Esophagus squamous epithelium (tissue), 5 donors: Measurements from ENCODE around the gene GSTT2B. TPM values are rescaled to one million over a fixed set of nuclear protein-coding genes. Genes with fewer than 3 reads are reported as not detected.
"Not testable (repeated sequence)": the region's sequence is repeated elsewhere in the genome, so short reads cannot be mapped to it uniquely, and the experiment has no call there.

Experiments
- DNase-seq: peaks from one replicate; lab custom pipeline; 2025; lab: John Stamatoyannopoulos, UW
- H3K27ac ChIP-seq, 4 donors: fragments of 200-600 bp; sonication (generic); one replicate each; pipeline ENCODE4 v1.5.1; 2016 to 2019; ENCODE audit warnings: mild to moderate bottlenecking in 1 of 4
- H3K27me3 ChIP-seq, 4 donors: fragments of 200-600 bp; sonication (generic); 1 replicate in 3 of 4; 2 replicates in 1 of 4; pipeline versions ENCODE4 v1.5.1 to v1.6.0; 2017 to 2021; ENCODE audit warnings: antibody characterized with exemption in 1 of 4
- H3K36me3 ChIP-seq, 3 donors: fragments of 200-600 bp; sonication (generic); one replicate each; pipeline ENCODE4 v1.5.1; 2016 to 2019
- H3K4me1 ChIP-seq, 3 donors: fragments of 200-600 bp; sonication (generic); one replicate each; pipeline ENCODE4 v1.5.1; 2017 to 2019
- H3K4me3 ChIP-seq, 4 donors: fragments of 200-600 bp; sonication (generic); 1 replicate in 3 of 4; 2 replicates in 1 of 4; pipeline ENCODE4 v1.5.1; 2016 to 2019; ENCODE audit warnings: mild to moderate bottlenecking in 2 of 4, moderate library complexity in 1 of 4
- H3K9me3 ChIP-seq, 3 donors: fragments of 200-600 bp; sonication (generic); one replicate each; pipeline ENCODE4 v1.5.1; 2016 to 2019
- CTCF ChIP-seq, 6 experiments: fragments of 450-650 bp in 4 of 6; fragments of 200-600 bp in 2 of 6; sonication (generic) in 2 of 6; IDR thresholded peaks; one replicate each; pipeline ENCODE4 v1.5.1; 2016 to 2019; ENCODE audit warnings: antibody characterized with exemption in 6 of 6, mild to moderate bottlenecking in 4 of 6, moderate library complexity in 4 of 6
- POLR2A ChIP-seq, 4 donors: fragments of 450-650 bp; IDR thresholded peaks; one replicate each; pipeline ENCODE4 v1.6.1; 2017; ENCODE audit warnings: antibody characterized with exemption in 4 of 4, mild to moderate bottlenecking in 4 of 4, moderate library complexity in 3 of 4
- WGBS, 2 donors: methylation state at CpG; one replicate each; pipeline ENCODE4 v1.1.5; 2018; 5-methylcytosine and 5-hydroxymethylcytosine counted together
- intact Hi-C: fragments of 100-400 bp; cut with DNase I; formaldehyde crosslinking; loops from one replicate; pipeline ENCODE4 v1.15.0; 2022
- total RNA-seq, 4 donors: library from RNA; depleted of rRNA; stranded (reverse); fragments of >200 nt; gene quantifications; one replicate each; pipeline ENCODE4 v1.1.0, GENCODE V29; 2016
- donor health status: DM: yes; HTN: yes; CAD: no.

GSTT2B gene
- total RNA-seq, 4 donors from 2014 or later = 3.1 to 9.9 TPM; not detected in 2

GRCh38 chr22:23986538-23987178 lies 25.7 kb upstream of the GSTT2B start:
- intact Hi-C loops, DNase-seq: not testable (repeated sequence)

GRCh38 chr22:23986089-23986488 lies 25.1 kb upstream of the GSTT2B start:
- DNase-seq, H3K4me1 ChIP-seq, H3K4me3 ChIP-seq, H3K36me3 ChIP-seq, H3K27me3 ChIP-seq, intact Hi-C loops, H3K27ac ChIP-seq, H3K9me3 ChIP-seq: not testable (repeated sequence)
- WGBS, 2 donors = no CpG with 5 or more reads among the region's 8 CpGs

More at GRCh38 chr22:23986538-23987178, 25.7 kb upstream of the GSTT2B start:
- not testable (repeated sequence) for H3K4me3 ChIP-seq, H3K4me1 ChIP-seq, H3K27me3 ChIP-seq, H3K36me3 ChIP-seq, H3K27ac ChIP-seq, H3K9me3 ChIP-seq
- no CpG with 5 or more reads among the region's 4 CpGs for WGBS, 2 donors

GRCh38 chr22:23984430-23984829 lies 23.4 kb upstream of the GSTT2B start:
- no peaks in the 10 kb centered on the region for H3K36me3 ChIP-seq
- H3K9me3 ChIP-seq = no peaks in the 10 kb centered on the region
- no peaks in the 10 kb centered on the region for H3K27me3 ChIP-seq
- H3K27ac ChIP-seq = no peak overlapping the region
- WGBS, 2 donors = no CpG with 5 or more reads among the region's 6 CpGs
- H3K4me3 ChIP-seq = no peak overlapping the region
- intact Hi-C loops = no loop called here
- H3K4me1 ChIP-seq = no peaks in the 10 kb centered on the region
- DNase-seq = no peak
- peak in 3 of 6 experiments; percentile 16 to 28 (median 25) for TF ChIP-seq CTCF (IDR thresholded peaks at IDR 0.05)
- TF ChIP-seq POLR2A (IDR thresholded peaks at IDR 0.05) = no peak

GRCh38 chr22:23980567-23980966 lies 19.6 kb upstream of the GSTT2B start:
- intact Hi-C loops, H3K36me3 ChIP-seq, H3K27ac ChIP-seq, H3K27me3 ChIP-seq, H3K4me3 ChIP-seq, DNase-seq, H3K9me3 ChIP-seq, H3K4me1 ChIP-seq: not testable (repeated sequence)
- WGBS, 2 donors = no CpG with 5 or more reads among the region's 7 CpGs

- H3K27ac ChIP-seq, intact Hi-C loops, H3K4me3 ChIP-seq, H3K4me1 ChIP-seq, H3K9me3 ChIP-seq, H3K27me3 ChIP-seq, H3K36me3 ChIP-seq, DNase-seq: not testable (repeated sequence)
- WGBS, 2 donors = no CpG with 5 or more reads among the region's 41 CpGs
Measured at GRCh38 chr22:23979557-23980240, 18.7 kb upstream of the GSTT2B start, which contains the start of gene GSTT2. TSS of gene GSTT2 (plus strand) at chr22:23980134.

- H3K4me3 ChIP-seq, H3K36me3 ChIP-seq, H3K4me1 ChIP-seq, intact Hi-C loops, H3K27ac ChIP-seq, H3K27me3 ChIP-seq, DNase-seq, H3K9me3 ChIP-seq: not testable (repeated sequence)
- WGBS, 2 donors = no CpG with 5 or more reads among the region's 12 CpGs
Measured at GRCh38 chr22:23977304-23977703, 16.3 kb upstream of the GSTT2B start.

GRCh38 chr22:23974836-23975352 lies 13.9 kb upstream of the GSTT2B start:
- WGBS, 2 donors = no CpG with 5 or more reads among the region's 27 CpGs
- H3K27ac ChIP-seq, H3K27me3 ChIP-seq, H3K4me3 ChIP-seq, DNase-seq, H3K9me3 ChIP-seq: not testable (repeated sequence)
- Histone ChIP-seq H3K4me1 (peaks cover 0 to 17% (median 0%) of the 10 kb centered on the region in 3 donors), H3K36me3 (peaks cover 5 to 21% (median 7%) of the 10 kb centered on the region in 3 donors)
- intact Hi-C loops = loop anchor here (5.0 kb wide), 1 partner anchor 48 kb away; no protein-coding TSS in a partner anchor

GRCh38 chr22:23974345-23974744 lies 13.3 kb upstream of the GSTT2B start, which contains the start of gene DDT:
TSS of gene DDT (minus strand) at chr22:23974441. CDS start at chr22:23974414, 27 bp downstream.
- WGBS, 2 donors = no CpG with 5 or more reads among the region's 29 CpGs
- H3K9me3 ChIP-seq, DNase-seq, H3K4me3 ChIP-seq, H3K27ac ChIP-seq, H3K27me3 ChIP-seq: not testable (repeated sequence)
- intact Hi-C loops = loop anchor here (5.0 kb wide), 1 partner anchor 47 kb away; no protein-coding TSS in a partner anchor
- Histone ChIP-seq H3K36me3 (peaks cover 5 to 27% (median 7%) of the 10 kb centered on the region in 3 donors), H3K4me1 (peaks cover 0 to 23% (median 0%) of the 10 kb centered on the region in 3 donors)

GRCh38 chr22:23971927-23972326 lies 10.9 kb upstream of the GSTT2B start:
- H3K27me3 ChIP-seq, H3K4me3 ChIP-seq, H3K9me3 ChIP-seq, DNase-seq, H3K27ac ChIP-seq: not testable (repeated sequence)
- H3K36me3 ChIP-seq = peaks cover 5 to 30% (median 7%) of the 10 kb centered on the region in 3 donors
- intact Hi-C loops = loop anchor here (5.0 kb wide), 1 partner anchor 45 kb away; no protein-coding TSS in a partner anchor
- peaks cover 0 to 26% (median 0%) of the 10 kb centered on the region in 3 donors for H3K4me1 ChIP-seq
- 89% methylated on average over 2 of the region's 3 CpGs; no CpG with 5 or more reads in 1 of the 2 donors for WGBS, 2 donors
